Measurements from ENCODE around the gene RFPL4A.
"Not testable (repeated sequence)": the region's sequence is repeated elsewhere in the genome, so short reads cannot be mapped to it uniquely, and the experiment has no call there.

Gene RFPL4A

GRCh38 chr19:55758797-55759196, at the start of gene RFPL4A:
Gene RFPL4A (plus strand): TSS chr19:55759097. CDS start chr19:55761801, 2,704 bp downstream.
- not testable (repeated sequence) for H3K9me3 ChIP-seq (ENCODE audit: control insufficient read depth, insufficient read depth, low read length); H3K4me3 ChIP-seq (ENCODE audit: low read length); H3K27ac ChIP-seq (ENCODE audit: low read length); H3K27me3 ChIP-seq (ENCODE audit: control insufficient read depth, insufficient read depth, low read length); DNase-seq (ENCODE audit: low read depth, low spot score); H3K4me1 ChIP-seq (ENCODE audit: control insufficient read depth, insufficient read depth, low read length); H3K36me3 ChIP-seq (ENCODE audit: control insufficient read depth, insufficient read depth, low read length)
- no CpG with 5 or more reads among the region's 3 CpGs for WGBS (ENCODE audit: insufficient coverage, insufficient read length)

- Histone ChIP-seq H3K27ac (ENCODE audit: low read length) (no peak overlapping the region), H3K4me3 (ENCODE audit: low read length) (no peak overlapping the region), H3K27me3 (ENCODE audit: control insufficient read depth, insufficient read depth, low read length) (no peaks in the 10 kb centered on the region), H3K9me3 (ENCODE audit: control insufficient read depth, insufficient read depth, low read length) (no peaks in the 10 kb centered on the region; the same call in 1 of the 2 replicates), H3K4me1 (ENCODE audit: control insufficient read depth, insufficient read depth, low read length) (no peaks in the 10 kb centered on the region), H3K36me3 (ENCODE audit: control insufficient read depth, insufficient read depth, low read length) (no peaks in the 10 kb centered on the region)
- WGBS (ENCODE audit: insufficient coverage, insufficient read length), result no CpG with 5 or more reads among the region's 18 CpGs
- DNase-seq (ENCODE audit: low read depth, low spot score), result no peak
Observed at GRCh38 chr19:55711719-55712118, 47.2 kb upstream of the RFPL4A start.

GRCh38 chr19:55712804-55713631, 45.9 kb upstream of the RFPL4A start:
- H3K36me3 ChIP-seq (ENCODE audit: control insufficient read depth, insufficient read depth, low read length), result no peaks in the 10 kb centered on the region
- H3K4me3 ChIP-seq (ENCODE audit: low read length), result no peak overlapping the region
- no peak for DNase-seq (ENCODE audit: low read depth, low spot score)
- no CpG with 5 or more reads among the region's 3 CpGs for WGBS (ENCODE audit: insufficient coverage, insufficient read length)
- H3K27ac ChIP-seq (ENCODE audit: low read length), result no peak overlapping the region
- H3K4me1 ChIP-seq (ENCODE audit: control insufficient read depth, insufficient read depth, low read length), result no peaks in the 10 kb centered on the region
- H3K9me3 ChIP-seq (ENCODE audit: control insufficient read depth, insufficient read depth, low read length), result no peaks in the 10 kb centered on the region; the same call in 1 of the 2 replicates
- H3K27me3 ChIP-seq (ENCODE audit: control insufficient read depth, insufficient read depth, low read length), result no peaks in the 10 kb centered on the region

- Histone ChIP-seq H3K27me3 (ENCODE audit: control insufficient read depth, insufficient read depth, low read length) (no peaks in the 10 kb centered on the region), H3K4me1 (ENCODE audit: control insufficient read depth, insufficient read depth, low read length) (no peaks in the 10 kb centered on the region), H3K36me3 (ENCODE audit: control insufficient read depth, insufficient read depth, low read length) (no peaks in the 10 kb centered on the region), H3K27ac (ENCODE audit: low read length) (no peak overlapping the region), H3K9me3 (ENCODE audit: control insufficient read depth, insufficient read depth, low read length) (no peaks in the 10 kb centered on the region; the same call in 1 of the 2 replicates), H3K4me3 (ENCODE audit: low read length) (no peak overlapping the region)
- DNase-seq (ENCODE audit: low read depth, low spot score), result no peak
- WGBS (ENCODE audit: insufficient coverage, insufficient read length), result no CpG with 5 or more reads among the region's 15 CpGs
Observed at GRCh38 chr19:55716531-55716930, 42.4 kb upstream of the RFPL4A start.

- DNase-seq (ENCODE audit: low read depth, low spot score), result no peak
- H3K27ac ChIP-seq (ENCODE audit: low read length), result no peak overlapping the region
- H3K4me3 ChIP-seq (ENCODE audit: low read length), result no peak overlapping the region
- H3K4me1 ChIP-seq (ENCODE audit: control insufficient read depth, insufficient read depth, low read length), result no peaks in the 10 kb centered on the region
- WGBS (ENCODE audit: insufficient coverage, insufficient read length), result no CpG with 5 or more reads among the region's 11 CpGs
- H3K9me3 ChIP-seq (ENCODE audit: control insufficient read depth, insufficient read depth, low read length), result no peaks in the 10 kb centered on the region; the same call in 1 of the 2 replicates
- no peaks in the 10 kb centered on the region for H3K27me3 ChIP-seq (ENCODE audit: control insufficient read depth, insufficient read depth, low read length)
- H3K36me3 ChIP-seq (ENCODE audit: control insufficient read depth, insufficient read depth, low read length), result no peaks in the 10 kb centered on the region
Observed at GRCh38 chr19:55717251-55717650, 41.6 kb upstream of the RFPL4A start.

GRCh38 chr19:55717879-55718711, 40.8 kb upstream of the RFPL4A start:
- DNase-seq (ENCODE audit: low read depth, low spot score); H3K9me3 ChIP-seq (ENCODE audit: control insufficient read depth, insufficient read depth, low read length); H3K27me3 ChIP-seq (ENCODE audit: control insufficient read depth, insufficient read depth, low read length); H3K4me3 ChIP-seq (ENCODE audit: low read length); H3K4me1 ChIP-seq (ENCODE audit: control insufficient read depth, insufficient read depth, low read length); H3K36me3 ChIP-seq (ENCODE audit: control insufficient read depth, insufficient read depth, low read length); H3K27ac ChIP-seq (ENCODE audit: low read length): not testable (repeated sequence)
- no CpG with 5 or more reads among the region's 13 CpGs for WGBS (ENCODE audit: insufficient coverage, insufficient read length)

GRCh38 chr19:55720214-55720746, 38.6 kb upstream of the RFPL4A start:
- no peak overlapping the region for H3K4me3 ChIP-seq (ENCODE audit: low read length)
- no peaks in the 10 kb centered on the region for H3K4me1 ChIP-seq (ENCODE audit: control insufficient read depth, insufficient read depth, low read length)
- H3K27me3 ChIP-seq (ENCODE audit: control insufficient read depth, insufficient read depth, low read length), result no peaks in the 10 kb centered on the region
- DNase-seq (ENCODE audit: low read depth, low spot score), result no peak
- H3K9me3 ChIP-seq (ENCODE audit: control insufficient read depth, insufficient read depth, low read length), result peaks cover 2% of the 10 kb centered on the region
- no peaks in the 10 kb centered on the region for H3K36me3 ChIP-seq (ENCODE audit: control insufficient read depth, insufficient read depth, low read length)
- no peak overlapping the region for H3K27ac ChIP-seq (ENCODE audit: low read length)
- no CpG with 5 or more reads among the region's 5 CpGs for WGBS (ENCODE audit: insufficient coverage, insufficient read length)

- Histone ChIP-seq H3K9me3 (ENCODE audit: control insufficient read depth, insufficient read depth, low read length) (peaks cover 2% of the 10 kb centered on the region), H3K4me3 (ENCODE audit: low read length) (no peak overlapping the region), H3K4me1 (ENCODE audit: control insufficient read depth, insufficient read depth, low read length) (no peaks in the 10 kb centered on the region), H3K36me3 (ENCODE audit: control insufficient read depth, insufficient read depth, low read length) (no peaks in the 10 kb centered on the region), H3K27ac (ENCODE audit: low read length) (no peak overlapping the region), H3K27me3 (ENCODE audit: control insufficient read depth, insufficient read depth, low read length) (no peaks in the 10 kb centered on the region)
- DNase-seq (ENCODE audit: low read depth, low spot score), result no peak
- no CpG with 5 or more reads among the region's 3 CpGs for WGBS (ENCODE audit: insufficient coverage, insufficient read length)
Observed at GRCh38 chr19:55720801-55721200, 38.1 kb upstream of the RFPL4A start.

GRCh38 chr19:55723491-55723890, 35.4 kb upstream of the RFPL4A start:
- DNase-seq (ENCODE audit: low read depth, low spot score), result no peak
- no peaks in the 10 kb centered on the region for H3K36me3 ChIP-seq (ENCODE audit: control insufficient read depth, insufficient read depth, low read length)
- H3K9me3 ChIP-seq (ENCODE audit: control insufficient read depth, insufficient read depth, low read length), result peaks cover 3% of the 10 kb centered on the region
- WGBS (ENCODE audit: insufficient coverage, insufficient read length), result no CpG with 5 or more reads among the region's 8 CpGs
- H3K4me1 ChIP-seq (ENCODE audit: control insufficient read depth, insufficient read depth, low read length), result no peaks in the 10 kb centered on the region
- H3K27me3 ChIP-seq (ENCODE audit: control insufficient read depth, insufficient read depth, low read length), result no peaks in the 10 kb centered on the region
- H3K4me3 ChIP-seq (ENCODE audit: low read length), result no peak overlapping the region
- H3K27ac ChIP-seq (ENCODE audit: low read length), result no peak overlapping the region

- not testable (repeated sequence) for H3K36me3 ChIP-seq (ENCODE audit: control insufficient read depth, insufficient read depth, low read length); H3K27me3 ChIP-seq (ENCODE audit: control insufficient read depth, insufficient read depth, low read length); DNase-seq (ENCODE audit: low read depth, low spot score); H3K9me3 ChIP-seq (ENCODE audit: control insufficient read depth, insufficient read depth, low read length); H3K4me3 ChIP-seq (ENCODE audit: low read length); H3K4me1 ChIP-seq (ENCODE audit: control insufficient read depth, insufficient read depth, low read length); H3K27ac ChIP-seq (ENCODE audit: low read length)
- WGBS (ENCODE audit: insufficient coverage, insufficient read length), result no CpG with 5 or more reads among the region's 2 CpGs
Observed at GRCh38 chr19:55730378-55730777, 28.5 kb upstream of the RFPL4A start.

Data from iPS DF 6.9 (cell line).